Neural cell (in vitro differentiated cells): ENCODE measurements around the gene PAN2. TPM values are rescaled to one million over a fixed set of nuclear protein-coding genes. Genes with fewer than 3 reads are reported as not detected.

Source experiments
- H2AFZ ChIP-seq: fragments of 200-600, 300-800 bp; sonication (generic), shearing (Covaris generic); 2 replicates; pipeline ENCODE4 v1.6.0; 2014; ENCODE audit warnings: low read depth, mild to moderate bottlenecking, antibody characterized with exemption, low read length, moderate library complexity
- H3F3A ChIP-seq: fragments of 200-600 bp; shearing (Covaris generic); 2 replicates; pipeline ENCODE4 v1.6.1; 2016; ENCODE audit warnings: mild to moderate bottlenecking, moderate library complexity, mixed read lengths, antibody characterized with exemption, low read length; ENCODE audit not compliant: insufficient read depth, poor library complexity, severe bottlenecking
- H3K27ac ChIP-seq: fragments of 200-600, 300-800 bp; sonication (generic), shearing (Covaris generic); 2 replicates; pipeline ENCODE4 v1.5.1; 2014; ENCODE audit warnings: mild to moderate bottlenecking, low read length, moderate library complexity
- H3K27me3 ChIP-seq: fragments of 300-800, 200-600 bp; sonication (generic), shearing (Covaris generic); 2 replicates; pipeline ENCODE4 v1.6.0; 2014; ENCODE audit warnings: mild to moderate bottlenecking, low read depth, low read length, moderate library complexity; ENCODE audit not compliant: insufficient read depth
- H3K36me3 ChIP-seq: fragments of 300-800, 200-600 bp; sonication (generic), shearing (Covaris generic); 2 replicates; pipeline ENCODE4 v1.5.1; 2014; ENCODE audit warnings: mild to moderate bottlenecking, antibody characterized with exemption, low read length, moderate library complexity; ENCODE audit not compliant: insufficient read depth
- H3K4me2 ChIP-seq: fragments of 300-800, 200-600 bp; sonication (generic), shearing (Covaris generic); 2 replicates; pipeline ENCODE4 v1.6.0; 2014; ENCODE audit warnings: mild to moderate bottlenecking, low read length
- H3K4me3 ChIP-seq: fragments of 300-800, 200-600 bp; sonication (generic), shearing (Covaris generic); 2 replicates; pipeline ENCODE4 v1.5.1; 2014; ENCODE audit warnings: mild to moderate bottlenecking, low read length, moderate library complexity
- H3K79me2 ChIP-seq: fragments of 200-600 bp; shearing (Covaris generic); replicated peaks from 2 replicates; pipeline ENCODE4 v1.6.0; 2014; ENCODE audit warnings: mild to moderate bottlenecking, low read length, moderate library complexity; ENCODE audit not compliant: insufficient read depth
- H3K9ac ChIP-seq: fragments of 300-800, 200-600 bp; sonication (generic), shearing (Covaris generic); 2 replicates; pipeline ENCODE4 v1.6.1; 2016; ENCODE audit warnings: mild to moderate bottlenecking, low read length, mixed read lengths
- H3K9me2 ChIP-seq: fragments of 200-600 bp; shearing (Covaris generic); 2 replicates; pipeline ENCODE4 v1.6.1; 2016; ENCODE audit warnings: mild to moderate bottlenecking, low read length, mixed read lengths; ENCODE audit not compliant: insufficient read depth
- H3K9me3 ChIP-seq: fragments of 200-600, 300-800 bp; sonication (generic), shearing (Covaris generic); 2 replicates; pipeline ENCODE4 v1.6.1; 2016; ENCODE audit warnings: mild to moderate bottlenecking, mixed run types, low read length, moderate library complexity, mixed read lengths
- H4K20me1 ChIP-seq: fragments of 200-600 bp; shearing (Covaris generic); 2 replicates; pipeline ENCODE4 v1.6.1; 2016; ENCODE audit warnings: mild to moderate bottlenecking, mixed run types; ENCODE audit not compliant: insufficient read depth
- EP300 ChIP-seq: fragments of 450-650 bp; conservative IDR thresholded peaks from 2 replicates; pipeline ENCODE4 v1.6.1; 2014; ENCODE audit warnings: antibody characterized with exemption, mild to moderate bottlenecking, moderate library complexity; ENCODE audit not compliant: poor library complexity, severe bottlenecking
- EZH2 ChIP-seq: fragments of 200-600, 300-800 bp; shearing (Covaris generic), sonication (generic); IDR thresholded peaks from 2 replicates; pipeline ENCODE4 v1.6.1; 2014; ENCODE audit warnings: antibody characterized with exemption, low read length, borderline replicate concordance, mild to moderate bottlenecking; ENCODE audit not compliant: insufficient read depth, poor library complexity, severe bottlenecking
- MXI1 ChIP-seq: fragments of 450-650 bp; conservative IDR thresholded peaks from 2 replicates; pipeline ENCODE4 v1.6.1; 2014; ENCODE audit warnings: antibody characterized with exemption, mild to moderate bottlenecking; ENCODE audit not compliant: poor library complexity, severe bottlenecking
- POLR2AphosphoS5 ChIP-seq: IDR thresholded peaks from 2 replicates; pipeline ENCODE4 v1.6.1; 2012
- RAD21 ChIP-seq: fragments of 450-650 bp; conservative IDR thresholded peaks from 2 replicates; pipeline ENCODE4 v1.6.1; 2014; ENCODE audit warnings: antibody characterized with exemption, mild to moderate bottlenecking, moderate library complexity
- SMC3 ChIP-seq: fragments of 450-650 bp; conservative IDR thresholded peaks from 2 replicates; pipeline ENCODE4 v1.6.1; 2014; ENCODE audit warnings: antibody characterized with exemption, mild to moderate bottlenecking, moderate library complexity; ENCODE audit not compliant: poor library complexity
- TAF1 ChIP-seq: IDR thresholded peaks from 2 replicates; pipeline ENCODE4 v1.6.1; 2012; ENCODE audit warnings: low read depth
- polyA plus RNA-seq: library from polyadenylated mRNA; depleted of rRNA; stranded (reverse); fragments of >200 nt; gene quantifications from 2 replicates; pipeline ENCODE4 v1.2.3, GENCODE V29; 2014
- TF ChIP-seq, protein P1 (sequence below): IDR thresholded peaks from 2 replicates; pipeline ENCODE4 v1.6.1; 2012; ENCODE audit warnings: borderline replicate concordance
- TF ChIP-seq, protein P2 (sequence below): fragments of 450-650 bp; IDR thresholded peaks from 2 replicates; pipeline ENCODE4 v1.5.1; 2014; ENCODE audit warnings: antibody characterized with exemption, mild to moderate bottlenecking, moderate library complexity; ENCODE audit not compliant: poor library complexity, severe bottlenecking

PAN2 gene
- polyA plus RNA-seq, 1 donor from 2014 or later: 63.0 TPM

DNA sequence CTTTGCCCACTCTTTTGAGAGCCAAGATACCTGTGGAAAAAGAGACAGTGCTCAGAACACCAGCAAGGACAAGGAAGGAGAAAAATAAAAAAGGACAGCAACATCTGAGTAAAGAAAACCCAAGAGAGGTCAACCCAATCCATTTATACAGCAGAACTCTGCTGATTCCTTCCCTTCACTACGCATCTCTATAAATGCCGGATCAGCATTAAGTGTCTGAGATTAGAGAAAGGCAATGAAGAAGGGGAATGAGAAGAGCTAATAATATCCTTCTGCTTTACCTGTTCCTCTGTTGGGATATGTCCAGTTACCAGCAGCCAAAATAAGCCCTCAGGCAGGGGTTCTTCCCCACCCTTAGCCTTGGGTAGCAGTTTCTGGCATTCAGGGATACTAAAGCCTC lies 51.2 kb downstream of the PAN2 start:
- Histone ChIP-seq H3K4me2 (no peak overlapping the region), H3K36me3 (no peaks in the 10 kb centered on the region), H4K20me1 (no peaks in the 10 kb centered on the region), H3K27me3 (no peaks in the 10 kb centered on the region), H3K79me2 (no peaks in the 10 kb centered on the region), H2AFZ (no peak overlapping the region), H3K27ac (no peak overlapping the region), H3F3A (no peaks in the 10 kb centered on the region), H3K9me2 (no peaks in the 10 kb centered on the region), H3K4me3 (no peak overlapping the region), H3K9me3 (no peaks in the 10 kb centered on the region), H3K9ac (no peak overlapping the region)
- TF ChIP-seq, protein P1, sequence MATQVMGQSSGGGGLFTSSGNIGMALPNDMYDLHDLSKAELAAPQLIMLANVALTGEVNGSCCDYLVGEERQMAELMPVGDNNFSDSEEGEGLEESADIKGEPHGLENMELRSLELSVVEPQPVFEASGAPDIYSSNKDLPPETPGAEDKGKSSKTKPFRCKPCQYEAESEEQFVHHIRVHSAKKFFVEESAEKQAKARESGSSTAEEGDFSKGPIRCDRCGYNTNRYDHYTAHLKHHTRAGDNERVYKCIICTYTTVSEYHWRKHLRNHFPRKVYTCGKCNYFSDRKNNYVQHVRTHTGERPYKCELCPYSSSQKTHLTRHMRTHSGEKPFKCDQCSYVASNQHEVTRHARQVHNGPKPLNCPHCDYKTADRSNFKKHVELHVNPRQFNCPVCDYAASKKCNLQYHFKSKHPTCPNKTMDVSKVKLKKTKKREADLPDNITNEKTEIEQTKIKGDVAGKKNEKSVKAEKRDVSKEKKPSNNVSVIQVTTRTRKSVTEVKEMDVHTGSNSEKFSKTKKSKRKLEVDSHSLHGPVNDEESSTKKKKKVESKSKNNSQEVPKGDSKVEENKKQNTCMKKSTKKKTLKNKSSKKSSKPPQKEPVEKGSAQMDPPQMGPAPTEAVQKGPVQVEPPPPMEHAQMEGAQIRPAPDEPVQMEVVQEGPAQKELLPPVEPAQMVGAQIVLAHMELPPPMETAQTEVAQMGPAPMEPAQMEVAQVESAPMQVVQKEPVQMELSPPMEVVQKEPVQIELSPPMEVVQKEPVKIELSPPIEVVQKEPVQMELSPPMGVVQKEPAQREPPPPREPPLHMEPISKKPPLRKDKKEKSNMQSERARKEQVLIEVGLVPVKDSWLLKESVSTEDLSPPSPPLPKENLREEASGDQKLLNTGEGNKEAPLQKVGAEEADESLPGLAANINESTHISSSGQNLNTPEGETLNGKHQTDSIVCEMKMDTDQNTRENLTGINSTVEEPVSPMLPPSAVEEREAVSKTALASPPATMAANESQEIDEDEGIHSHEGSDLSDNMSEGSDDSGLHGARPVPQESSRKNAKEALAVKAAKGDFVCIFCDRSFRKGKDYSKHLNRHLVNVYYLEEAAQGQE: no peak
- TF ChIP-seq POLR2AphosphoS5 (no peak), EP300 (no peak), EZH2 (no peak), TAF1 (no peak), RAD21 (no peak), SMC3 (no peak), MXI1 (no peak)
- TF ChIP-seq, protein P2, sequence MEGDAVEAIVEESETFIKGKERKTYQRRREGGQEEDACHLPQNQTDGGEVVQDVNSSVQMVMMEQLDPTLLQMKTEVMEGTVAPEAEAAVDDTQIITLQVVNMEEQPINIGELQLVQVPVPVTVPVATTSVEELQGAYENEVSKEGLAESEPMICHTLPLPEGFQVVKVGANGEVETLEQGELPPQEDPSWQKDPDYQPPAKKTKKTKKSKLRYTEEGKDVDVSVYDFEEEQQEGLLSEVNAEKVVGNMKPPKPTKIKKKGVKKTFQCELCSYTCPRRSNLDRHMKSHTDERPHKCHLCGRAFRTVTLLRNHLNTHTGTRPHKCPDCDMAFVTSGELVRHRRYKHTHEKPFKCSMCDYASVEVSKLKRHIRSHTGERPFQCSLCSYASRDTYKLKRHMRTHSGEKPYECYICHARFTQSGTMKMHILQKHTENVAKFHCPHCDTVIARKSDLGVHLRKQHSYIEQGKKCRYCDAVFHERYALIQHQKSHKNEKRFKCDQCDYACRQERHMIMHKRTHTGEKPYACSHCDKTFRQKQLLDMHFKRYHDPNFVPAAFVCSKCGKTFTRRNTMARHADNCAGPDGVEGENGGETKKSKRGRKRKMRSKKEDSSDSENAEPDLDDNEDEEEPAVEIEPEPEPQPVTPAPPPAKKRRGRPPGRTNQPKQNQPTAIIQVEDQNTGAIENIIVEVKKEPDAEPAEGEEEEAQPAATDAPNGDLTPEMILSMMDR: no peak

DNA sequence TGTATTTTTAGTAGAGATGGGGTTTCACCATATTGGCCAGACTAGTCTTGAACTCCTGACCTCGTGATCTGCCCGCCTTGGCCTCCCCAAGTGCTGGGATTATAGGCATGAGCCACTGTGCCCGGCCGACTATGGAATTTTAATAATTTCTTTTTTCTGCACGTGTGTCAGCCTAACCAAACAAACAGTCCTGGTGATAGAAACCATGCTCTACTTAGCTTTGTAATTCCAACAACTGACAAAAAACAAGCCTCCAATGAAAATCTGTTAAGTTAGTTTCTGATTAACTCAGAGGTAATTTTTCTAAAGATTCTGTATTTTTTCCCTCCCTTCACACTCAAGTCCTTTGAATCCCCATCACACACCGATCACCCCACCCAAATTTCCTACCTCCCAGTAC lies 51.8 kb downstream of the PAN2 start:
- Histone ChIP-seq H3F3A (no peaks in the 10 kb centered on the region), H2AFZ (no peak overlapping the region), H4K20me1 (no peaks in the 10 kb centered on the region), H3K4me2 (no peak overlapping the region), H3K9me3 (no peaks in the 10 kb centered on the region), H3K27ac (no peak overlapping the region), H3K9ac (no peak overlapping the region), H3K9me2 (no peaks in the 10 kb centered on the region), H3K36me3 (no peaks in the 10 kb centered on the region), H3K4me3 (no peak overlapping the region), H3K79me2 (no peaks in the 10 kb centered on the region), H3K27me3 (no peaks in the 10 kb centered on the region)
- TF ChIP-seq POLR2AphosphoS5 (no peak), RAD21 (no peak), EP300 (no peak), SMC3 (no peak), EZH2 (no peak)
- TF ChIP-seq, protein P2: no peak
- TF ChIP-seq, protein P1: no peak
